GM23338 (cell line): ENCODE data around the gene G6PC3. TPM values are rescaled to one million over a fixed set of nuclear protein-coding genes. Genes with fewer than 3 reads are reported as not detected.

Experiments used
- ATAC-seq: fragments of 200-7000 bp; cut with Tn5 transposase; 3 replicates; pipeline ENCODE4 v1.9.1; 2020
- DNase-seq: peaks from one replicate; pipeline ENCODE4 v3.0.0-alpha.2; 2015; ENCODE audit warnings: low spot score
- H2AFZ ChIP-seq: fragments of 200-600 bp; sonication (generic); 2 replicates; pipeline ENCODE4 v1.8.0; 2016; ENCODE audit warnings: antibody characterized with exemption, mild to moderate bottlenecking, moderate library complexity
- H3F3A ChIP-seq: fragments of 200-600 bp; sonication (generic); replicated peaks from 2 replicates; pipeline ENCODE4 v1.8.0; 2017; ENCODE audit warnings: antibody characterized with exemption, mixed run types, low read depth
- H3K27ac ChIP-seq: fragments of 200-600 bp; sonication (generic); 2 replicates; pipeline ENCODE4 v1.6.1; 2016; ENCODE audit warnings: low read depth
- H3K27me3 ChIP-seq: fragments of 200-600 bp; sonication (generic); 2 replicates; pipeline ENCODE4 v1.8.0; 2016; ENCODE audit warnings: mild to moderate bottlenecking, mixed run types, moderate library complexity; ENCODE audit not compliant: insufficient read depth
- H3K36me3 ChIP-seq: fragments of 200-600 bp; sonication (generic); 2 replicates; pipeline ENCODE4 v1.8.0; 2016; ENCODE audit warnings: mild to moderate bottlenecking; ENCODE audit not compliant: insufficient read depth
- H3K4me1 ChIP-seq: fragments of 200-600 bp; sonication (generic); 2 replicates; pipeline ENCODE4 v1.8.0; 2016; ENCODE audit warnings: mild to moderate bottlenecking, moderate library complexity; ENCODE audit not compliant: insufficient read depth
- H3K4me2 ChIP-seq: fragments of 200-600 bp; sonication (generic); 2 replicates; pipeline ENCODE4 v1.7.1; 2017; ENCODE audit warnings: mixed run types
- H3K4me3 ChIP-seq: fragments of 200-600 bp; sonication (generic); 2 replicates; pipeline ENCODE4 v1.6.1; 2016; ENCODE audit warnings: mixed run types
- H3K79me2 ChIP-seq: fragments of 200-600 bp; sonication (generic); replicated peaks from 2 replicates; pipeline ENCODE4 v1.8.0; 2017; ENCODE audit warnings: mild to moderate bottlenecking; ENCODE audit not compliant: insufficient read depth
- H3K9me2 ChIP-seq: fragments of 200-600 bp; sonication (generic); 2 replicates; pipeline ENCODE4 v1.8.0; 2017; ENCODE audit not compliant: insufficient read depth
- H4K20me1 ChIP-seq: fragments of 200-600 bp; sonication (generic); replicated peaks from 2 replicates; pipeline ENCODE4 v1.8.0; 2017; ENCODE audit warnings: mild to moderate bottlenecking; ENCODE audit not compliant: insufficient read depth
- H3K27ac Mint-ChIP-seq: 2 replicates; pipeline ENCODE4 v1.8.0; 2020; ENCODE audit warnings: inconsistent platforms, mild to moderate bottlenecking, moderate library complexity, mixed read lengths
- H3K27me3 Mint-ChIP-seq: 3 replicates; pipeline ENCODE4 v1.8.0; 2022; ENCODE audit warnings: low read depth, mild to moderate bottlenecking, moderate library complexity, mixed read lengths, inconsistent platforms; ENCODE audit not compliant: insufficient read depth, poor library complexity
- H3K36me3 Mint-ChIP-seq: 3 replicates; pipeline ENCODE4 v1.8.0; 2021; ENCODE audit warnings: low read depth, mild to moderate bottlenecking, inconsistent platforms, moderate library complexity, mixed read lengths
- H3K4me1 Mint-ChIP-seq: 3 replicates; pipeline ENCODE4 v1.8.0; 2020; ENCODE audit warnings: mild to moderate bottlenecking, inconsistent platforms, mixed read lengths
- H3K4me3 Mint-ChIP-seq: 3 replicates; pipeline ENCODE4 v1.8.0; 2021; ENCODE audit warnings: moderate library complexity, mild to moderate bottlenecking, inconsistent platforms, mixed read lengths
- H3K9me3 Mint-ChIP-seq: 3 replicates; pipeline ENCODE4 v1.8.0; 2020; ENCODE audit warnings: moderate library complexity, mild to moderate bottlenecking, inconsistent platforms, mixed read lengths
- CREB1 ChIP-seq: fragments of 250-450 bp; sonication (Bioruptor Pico); IDR thresholded peaks from 2 replicates; pipeline ENCODE4 v1.5.0; 2020; ENCODE audit warnings: low read depth, mild to moderate bottlenecking, moderate library complexity
- ETS1 ChIP-seq: IDR thresholded peaks from 2 replicates; pipeline ENCODE4 v1.6.1; 2016; ENCODE audit warnings: antibody characterized with exemption
- EZH2 ChIP-seq: fragments of 200-600 bp; sonication (generic); IDR thresholded peaks from one replicate; pipeline ENCODE4 v1.8.0; 2017; ENCODE audit warnings: antibody characterized with exemption, mild to moderate bottlenecking, low read depth; ENCODE audit not compliant: unreplicated experiment
- EZH2phosphoT487 ChIP-seq: fragments of 200-600 bp; sonication (generic); IDR thresholded peaks from one replicate; pipeline ENCODE4 v1.8.1; 2018; ENCODE audit warnings: antibody characterized with exemption; ENCODE audit not compliant: unreplicated experiment
- JUNB ChIP-seq: IDR thresholded peaks from one replicate; pipeline ENCODE4 v1.6.1; 2016; ENCODE audit warnings: antibody characterized with exemption; ENCODE audit not compliant: unreplicated experiment
- NANOG ChIP-seq: IDR thresholded peaks from 2 replicates; pipeline ENCODE4 v1.6.1; 2016; ENCODE audit warnings: antibody characterized with exemption, borderline replicate concordance
- REST ChIP-seq: IDR thresholded peaks from one replicate; pipeline ENCODE4 v1.6.1; 2018; ENCODE audit warnings: antibody characterized with exemption; ENCODE audit not compliant: unreplicated experiment
- STAT1 ChIP-seq: IDR thresholded peaks from one replicate; pipeline ENCODE4 v1.6.1; 2016; ENCODE audit warnings: antibody characterized with exemption; ENCODE audit not compliant: unreplicated experiment
- ZNF331 ChIP-seq: fragments of 250-450 bp; sonication (Bioruptor Pico); IDR thresholded peaks from 2 replicates; pipeline ENCODE4 v1.5.0; 2020; ENCODE audit warnings: low read depth, mild to moderate bottlenecking, moderate library complexity
- ZNF462 ChIP-seq: fragments of 250-450 bp; sonication (Bioruptor Pico); IDR thresholded peaks from 2 replicates; pipeline ENCODE4 v1.5.0; 2020; ENCODE audit warnings: mild to moderate bottlenecking, moderate library complexity
- polyA plus RNA-seq: library from polyadenylated mRNA; unstranded; fragments of >200 nt; fragmentation: Nextera tagmentation; extraction: Ambion mirVana; gene quantifications from 2 replicates; pipeline ENCODE4 v1.2.1, GENCODE V29; 2016
- total RNA-seq: library from RNA; depleted of rRNA; stranded (reverse); fragments of >200 nt; shearing (Covaris generic); gene quantifications from 2 replicates; pipeline ENCODE4 v1.2.3, GENCODE V29; 2014

G6PC3 gene
- total and polyA plus RNA-seq, 2 experiments from 2014 or later = 112 to 143 TPM

GRCh38 chr17:44108440-44109311 is 38.1 kb downstream of the G6PC3 start (continued):
- TF ChIP-seq REST (no peak), CREB1 (CRISPR knock-in tag) (no peak), EZH2phosphoT487 (no peak), EZH2 (no peak), JUNB (no peak), ETS1 (no peak)

- no peaks in the 10 kb centered on the region; the same call in 2 of the 3 replicates for H3K36me3 Mint-ChIP-seq
- TF ChIP-seq EZH2phosphoT487 (no peak), STAT1 (no peak), ZNF331 (CRISPR knock-in tag) (no peak), NANOG (no peak), REST (no peak), ZNF462 (no peak)
- Histone ChIP-seq H3K4me1 (peaks cover 39% of the 10 kb centered on the region), H3F3A (0 out of 2 replicates have a peak, but pooled peaks cover 14% of the 10 kb centered on the region), H3K79me2 (peaks cover 6% of the 10 kb centered on the region), H3K4me2 (no peak overlapping the region), H4K20me1 (peaks cover 3% of the 10 kb centered on the region), H2AFZ (no peak overlapping the region), H3K9me2 (no peaks in the 10 kb centered on the region), H3K4me3 (no peak overlapping the region), H3K36me3 (no peaks in the 10 kb centered on the region), H3K27me3 (no peaks in the 10 kb centered on the region), H3K27ac (no peak overlapping the region)
- H3K27me3 Mint-ChIP-seq = peaks cover 4% of the 10 kb centered on the region
- H3K27ac Mint-ChIP-seq = no peak overlapping the region
- no peak overlapping the region for H3K4me3 Mint-ChIP-seq
- peaks cover 39% of the 10 kb centered on the region for H3K4me1 Mint-ChIP-seq
- no peaks in the 10 kb centered on the region; the same call in 2 of the 3 replicates for H3K9me3 Mint-ChIP-seq
- DNase-seq = no peak
- ATAC-seq = no peak
Measured at GRCh38 chr17:44109312-44109630, 38.7 kb downstream of the G6PC3 start.
